DMS 273 treated with DMSO at 0.1 percent for 48 hours (cell line): ENCODE results near the gene CCDC74B.
A peak's percentile ranks its signal among the peaks of the same experiment; 100 is the strongest.
"Not testable (repeated sequence)": the region's sequence is repeated elsewhere in the genome, so short reads cannot be mapped to it uniquely, and the experiment has no call there.

Experiments
- DNase-seq: peaks from one replicate; lab custom pipeline; 2025; lab: John Stamatoyannopoulos, UW

The CCDC74B gene

GRCh38 chr2:130145006-130145414 is at the start of gene CCDC74B:
TSS of gene CCDC74B (minus strand) at chr2:130145112. CDS start at chr2:130144996, 116 bp downstream.
- not testable (repeated sequence) for DNase-seq

- DNase-seq = not testable (repeated sequence)
Measured at GRCh38 chr2:130193824-130194223, 48.9 kb upstream of the CCDC74B start.

- not testable (repeated sequence) for DNase-seq
Measured at GRCh38 chr2:130192451-130192850, 47.5 kb upstream of the CCDC74B start.

GRCh38 chr2:130191319-130191718 is 46.4 kb upstream of the CCDC74B start:
- DNase-seq = not testable (repeated sequence)

GRCh38 chr2:130190237-130190636 is 45.3 kb upstream of the CCDC74B start:
- DNase-seq = no peak

GRCh38 chr2:130188958-130189357 is 44.0 kb upstream of the CCDC74B start:
- DNase-seq = not testable (repeated sequence)

- not testable (repeated sequence) for DNase-seq
Measured at GRCh38 chr2:130187859-130188792, 43.2 kb upstream of the CCDC74B start.

GRCh38 chr2:130187268-130187667 is 42.4 kb upstream of the CCDC74B start:
- no peak for DNase-seq

GRCh38 chr2:130186391-130186790 is 41.5 kb upstream of the CCDC74B start:
- DNase-seq = no peak

GRCh38 chr2:130185896-130186295 is 41.0 kb upstream of the CCDC74B start:
- DNase-seq = no peak

- no peak for DNase-seq
Measured at GRCh38 chr2:130185436-130185835, 40.5 kb upstream of the CCDC74B start.

GRCh38 chr2:130183512-130184373 is 38.8 kb upstream of the CCDC74B start:
- no peak for DNase-seq

- not testable (repeated sequence) for DNase-seq
Measured at GRCh38 chr2:130182826-130183511, 38.1 kb upstream of the CCDC74B start.

- peak; percentile 60 for DNase-seq
Measured at GRCh38 chr2:130181880-130182682, 37.2 kb upstream of the CCDC74B start, which contains the start of gene MZT2B. TSS of gene MZT2B (plus strand) at chr2:130182262. CDS start at chr2:130182283, 21 bp downstream.

- DNase-seq = peak; percentile 79
Measured at GRCh38 chr2:130181325-130181879, 36.5 kb upstream of the CCDC74B start, which contains the start of gene SMPD4. TSS of gene SMPD4 (minus strand) at chr2:130181602. CDS start at chr2:130176592, 5,010 bp downstream.

GRCh38 chr2:130180404-130181324 is 35.8 kb upstream of the CCDC74B start:
- DNase-seq = not testable (repeated sequence)

- not testable (repeated sequence) for DNase-seq
Measured at GRCh38 chr2:130174866-130175265, 30.0 kb upstream of the CCDC74B start.

- no peak for DNase-seq
Measured at GRCh38 chr2:130169896-130170295, 25.0 kb upstream of the CCDC74B start.

- DNase-seq = not testable (repeated sequence)
Measured at GRCh38 chr2:130169163-130169562, 24.3 kb upstream of the CCDC74B start.
